HG03575 (cell line): ENCODE results near the gene RNF145.
"Not testable (repeated sequence)": the region's sequence is repeated elsewhere in the genome, so short reads cannot be mapped to it uniquely, and the experiment has no call there.

Experiments
- ATAC-seq: cut with Tn5 transposase; IDR thresholded peaks from one replicate; pipeline ENCODE4 v1.9.1; 2021; ENCODE audit not compliant: unreplicated experiment, insufficient number of reproducible peaks, low FRiP score; ENCODE audit errors: extremely low read depth

Gene RNF145

GRCh38 chr5:159171274-159171673 lies 38.1 kb downstream of the RNF145 start:
- no peak for ATAC-seq

- ATAC-seq, result no peak
Observed at GRCh38 chr5:159170021-159170420, 39.3 kb downstream of the RNF145 start.

- no peak for ATAC-seq
Observed at GRCh38 chr5:159166416-159166815, 42.9 kb downstream of the RNF145 start.

GRCh38 chr5:159163701-159164046 lies 45.7 kb downstream of the RNF145 start:
- ATAC-seq, result no peak

GRCh38 chr5:159163027-159163700 lies 46.2 kb downstream of the RNF145 start:
- no peak for ATAC-seq

GRCh38 chr5:159161361-159162214 lies 47.8 kb downstream of the RNF145 start:
- no peak for ATAC-seq

GRCh38 chr5:159158553-159159091 lies 50.7 kb downstream of the RNF145 start:
- ATAC-seq, result not testable (repeated sequence)

- no peak for ATAC-seq
Observed at GRCh38 chr5:159157552-159157951, 51.8 kb downstream of the RNF145 start.

GRCh38 chr5:159156426-159157238 lies 52.7 kb downstream of the RNF145 start:
- ATAC-seq, result no peak

GRCh38 chr5:159155960-159156359 lies 53.4 kb downstream of the RNF145 start:
- ATAC-seq, result no peak

GRCh38 chr5:159152876-159153275 lies 56.5 kb downstream of the RNF145 start:
- ATAC-seq, result no peak

- ATAC-seq, result no peak
Observed at GRCh38 chr5:159149085-159149484, 60.3 kb downstream of the RNF145 start.

- ATAC-seq, result no peak
Observed at GRCh38 chr5:159147976-159148375, 61.4 kb downstream of the RNF145 start.

GRCh38 chr5:159146839-159147238 lies 62.5 kb downstream of the RNF145 start:
- ATAC-seq, result no peak

GRCh38 chr5:159145160-159145559 lies 64.2 kb downstream of the RNF145 start:
- not testable (repeated sequence) for ATAC-seq

- no peak for ATAC-seq
Observed at GRCh38 chr5:159139802-159140201, 69.6 kb downstream of the RNF145 start.

GRCh38 chr5:159135896-159136531 lies 73.3 kb downstream of the RNF145 start:
- ATAC-seq, result no peak

GRCh38 chr5:159133041-159133741 lies 76.2 kb downstream of the RNF145 start:
- no peak for ATAC-seq
